ENCODE measurements around the gene DARS1.
"Not testable (repeated sequence)": the region's sequence is repeated elsewhere in the genome, so short reads cannot be mapped to it uniquely, and the experiment has no call there.

DNA sequence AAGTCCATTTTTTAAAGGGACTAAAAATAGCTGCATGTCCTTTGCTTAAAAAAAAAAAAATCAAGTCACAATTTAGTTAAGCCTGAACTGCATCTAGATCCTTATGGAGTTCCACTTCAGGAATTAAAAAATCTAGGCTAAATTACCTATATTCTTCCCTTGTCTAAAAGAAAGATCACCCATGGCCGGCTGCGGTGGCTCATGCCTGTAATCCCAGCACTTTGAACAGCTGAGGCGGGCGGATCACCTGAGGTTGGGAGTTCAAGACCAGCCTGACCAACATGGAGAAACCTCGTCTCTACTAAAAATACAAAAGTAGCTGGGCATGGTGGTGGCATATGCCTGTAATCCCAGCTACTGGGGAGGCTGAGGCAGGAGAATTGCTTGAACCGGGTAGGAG lies 26.5 kb downstream of the DARS1 start:
- TF ChIP-seq ZNF274 (IDR thresholded peaks at IDR 0.05; ENCODE audit: low read depth, low read length); SUZ12 (IDR thresholded peaks at IDR 0.05; ENCODE audit: extremely low read depth, insufficient read depth, insufficient read length); YY1 (IDR thresholded peaks at IDR 0.05; ENCODE audit: insufficient read depth, insufficient read length): not testable (repeated sequence)
